NCI-H748 (cell line): ENCODE data around the gene FAM174C.
"Not testable (repeated sequence)": the region's sequence is repeated elsewhere in the genome, so short reads cannot be mapped to it uniquely, and the experiment has no call there.

Source experiments
- DNase-seq: peaks from one replicate; lab custom pipeline; 2025; ENCODE audit not compliant: unreplicated experiment; lab: John Stamatoyannopoulos, UW

Gene FAM174C

DNA sequence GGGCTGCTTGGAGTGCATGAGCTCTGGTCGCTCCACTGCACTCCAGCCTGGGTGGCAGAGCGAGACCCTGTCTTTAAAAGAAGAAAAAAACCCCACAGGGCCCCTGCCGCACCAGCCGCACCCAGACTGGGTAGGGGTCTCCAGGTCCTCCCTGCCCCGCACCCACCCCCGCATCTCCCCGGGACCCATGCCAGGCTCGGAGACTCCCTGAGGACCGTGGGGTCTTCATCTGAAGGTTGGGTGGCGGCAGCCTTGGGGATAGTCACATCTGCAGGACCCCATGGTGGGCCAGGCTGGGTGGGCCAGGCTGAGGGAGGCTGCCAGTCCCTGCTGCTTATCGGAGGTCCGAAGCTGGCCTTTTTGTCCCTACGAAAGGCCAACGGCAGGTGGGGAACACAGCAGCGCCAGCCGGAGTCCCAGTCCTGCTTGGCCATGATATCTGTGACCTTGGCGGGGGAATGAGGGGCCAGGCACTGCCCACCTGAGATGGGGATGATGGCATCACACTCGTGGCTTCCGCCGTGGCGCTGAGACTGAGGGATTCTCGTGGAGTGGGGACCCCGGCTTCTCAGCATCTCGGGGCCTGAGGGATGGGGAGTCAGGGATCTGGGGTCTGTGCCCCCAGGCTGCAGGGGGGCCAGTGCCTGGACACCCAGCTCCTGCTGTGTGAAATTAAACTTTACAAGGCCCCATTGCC, 21.4 kb downstream of the FAM174C start:
- DNase-seq: no peak

DNA sequence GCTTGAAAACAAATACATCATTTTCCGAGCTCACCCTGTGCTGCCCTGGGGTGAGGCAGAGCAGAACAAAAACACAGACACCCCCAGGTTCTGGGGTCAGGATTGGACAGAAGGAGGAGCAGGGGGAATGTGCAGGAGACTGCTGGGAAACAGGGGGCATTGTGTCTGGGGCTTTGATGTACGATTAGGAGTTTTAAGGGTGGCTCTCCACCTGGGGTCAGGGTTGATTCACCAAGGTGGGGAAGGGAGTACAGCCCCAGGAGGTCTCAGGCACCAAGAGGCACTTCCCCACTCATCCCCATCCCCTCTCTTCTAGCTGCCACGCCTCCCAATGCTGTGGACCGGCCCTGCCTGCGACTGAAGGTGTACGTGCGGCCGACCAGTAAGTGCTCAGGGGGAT, 22.9 kb downstream of the FAM174C start:
- no peak for DNase-seq

DNA sequence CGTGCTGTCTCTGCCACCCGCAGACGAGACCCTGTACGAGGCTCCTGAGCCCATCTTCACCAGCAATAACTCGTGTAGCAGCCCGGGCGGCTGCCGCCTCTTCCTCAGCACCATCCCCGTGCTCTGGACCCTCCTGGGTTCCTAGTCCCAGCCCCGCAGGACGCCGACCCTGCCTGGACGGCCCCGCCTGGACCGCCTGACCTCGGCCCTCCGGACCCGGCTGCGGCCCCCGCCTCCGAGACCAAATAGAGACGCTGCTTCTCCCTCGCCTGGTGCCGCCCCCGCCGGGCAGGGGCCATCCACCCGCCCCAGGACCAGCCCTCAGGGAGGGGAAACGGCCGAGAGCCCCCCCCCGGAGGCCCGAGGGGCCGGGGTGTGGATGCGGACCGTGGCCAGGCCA, 24.5 kb downstream of the FAM174C start:
- DNase-seq: no peak

GRCh38 chr19:1300744-1301490, 25.6 kb downstream of the FAM174C start:
- no peak for DNase-seq

DNA sequence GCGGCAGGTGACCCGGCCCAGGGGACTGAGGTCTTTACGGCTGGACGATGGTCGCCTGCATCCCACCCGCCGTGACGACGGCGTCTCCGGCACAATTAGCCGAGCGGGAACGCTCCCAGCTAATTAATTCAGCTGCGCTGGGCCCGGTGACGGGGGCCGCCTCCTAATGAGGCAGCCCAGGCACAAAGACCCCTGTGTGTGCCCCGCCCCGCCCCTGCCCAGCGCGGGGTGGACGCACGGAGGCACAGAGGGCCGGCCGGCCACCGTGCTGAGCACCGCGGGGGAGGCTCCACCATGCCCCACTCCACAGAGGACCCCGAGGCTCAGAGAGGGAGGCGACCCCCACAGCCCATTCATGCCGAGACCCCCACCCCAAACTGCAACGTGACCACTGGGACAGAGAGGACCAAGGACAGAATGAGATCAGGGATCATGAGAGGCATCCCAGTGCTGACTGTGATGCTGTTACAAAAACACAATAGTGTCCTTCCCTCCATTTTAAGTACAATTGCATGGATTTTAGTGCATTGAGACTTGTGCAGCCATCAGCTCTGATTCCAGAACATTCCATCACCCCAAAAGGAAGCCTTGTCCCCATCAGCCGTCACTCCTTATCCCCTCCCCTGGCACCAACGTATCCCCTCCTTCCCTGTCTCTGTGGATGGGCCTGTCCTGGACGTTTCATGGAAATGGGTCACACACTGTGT, 27.4 kb downstream of the FAM174C start:
- DNase-seq: no peak

DNA sequence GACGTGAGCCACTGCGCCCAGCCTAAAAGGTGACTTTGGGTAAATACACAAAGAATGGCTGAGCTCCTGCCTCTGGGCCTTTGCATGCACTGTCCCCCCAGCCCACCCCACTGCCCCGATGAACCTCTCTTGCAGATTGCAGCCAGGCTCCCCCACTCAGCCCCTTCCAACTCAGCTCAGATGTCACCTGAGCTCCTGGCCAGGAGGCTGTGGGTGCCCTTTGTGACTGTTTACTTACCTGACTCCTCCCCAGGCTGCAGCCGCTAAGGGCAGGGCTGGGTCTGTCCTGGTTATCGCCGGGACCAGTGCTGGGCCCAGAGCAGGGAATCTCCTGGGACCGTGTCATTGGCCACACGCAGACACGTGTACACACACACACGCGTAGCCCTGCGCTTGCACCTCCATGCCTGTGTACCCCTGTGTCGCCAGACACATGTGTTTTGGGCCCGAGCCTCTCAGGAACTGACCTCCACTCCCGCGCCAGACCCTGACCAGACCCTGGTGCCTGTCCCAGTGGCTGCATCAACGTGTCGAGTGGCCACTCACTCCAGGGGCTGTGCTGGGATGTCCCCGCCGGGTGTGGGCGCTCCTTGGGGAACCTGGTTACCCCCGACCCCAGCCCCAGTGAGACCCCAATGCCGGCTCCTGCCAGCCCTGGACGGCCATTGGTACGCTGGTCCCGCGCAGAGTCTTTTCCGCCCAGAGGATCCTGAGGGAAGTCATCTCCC, 29.0 kb downstream of the FAM174C start:
- no peak for DNase-seq

- not testable (repeated sequence) for DNase-seq
These were observed 30.0 kb downstream of the FAM174C start for GRCh38 chr19:1305354-1305753.

- DNase-seq: no peak
These were observed 32.0 kb downstream of the FAM174C start for GRCh38 chr19:1307320-1307719.

- DNase-seq: no peak
These were observed 32.5 kb downstream of the FAM174C start for GRCh38 chr19:1307755-1308303.

DNA sequence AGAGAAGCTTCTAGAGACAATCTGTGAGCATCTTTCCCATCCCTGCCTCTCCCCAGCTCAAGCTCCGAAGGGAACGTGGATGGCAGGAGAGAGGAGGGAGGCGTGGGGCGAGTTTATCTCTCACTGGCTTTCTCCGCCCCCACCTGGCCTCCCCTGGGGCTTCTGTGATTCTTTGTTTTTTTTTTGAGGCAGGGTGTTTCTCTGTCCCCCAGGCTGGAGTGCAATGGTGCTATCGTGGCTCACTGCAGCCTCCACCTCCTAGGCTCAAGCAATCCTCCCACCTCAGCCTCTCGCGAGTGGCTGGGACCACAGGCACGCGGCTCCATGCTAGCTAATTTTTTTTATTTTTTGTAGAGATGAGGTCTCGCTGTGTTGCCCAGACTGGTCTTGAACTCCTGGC, 33.4 kb downstream of the FAM174C start:
- no peak for DNase-seq

DNA sequence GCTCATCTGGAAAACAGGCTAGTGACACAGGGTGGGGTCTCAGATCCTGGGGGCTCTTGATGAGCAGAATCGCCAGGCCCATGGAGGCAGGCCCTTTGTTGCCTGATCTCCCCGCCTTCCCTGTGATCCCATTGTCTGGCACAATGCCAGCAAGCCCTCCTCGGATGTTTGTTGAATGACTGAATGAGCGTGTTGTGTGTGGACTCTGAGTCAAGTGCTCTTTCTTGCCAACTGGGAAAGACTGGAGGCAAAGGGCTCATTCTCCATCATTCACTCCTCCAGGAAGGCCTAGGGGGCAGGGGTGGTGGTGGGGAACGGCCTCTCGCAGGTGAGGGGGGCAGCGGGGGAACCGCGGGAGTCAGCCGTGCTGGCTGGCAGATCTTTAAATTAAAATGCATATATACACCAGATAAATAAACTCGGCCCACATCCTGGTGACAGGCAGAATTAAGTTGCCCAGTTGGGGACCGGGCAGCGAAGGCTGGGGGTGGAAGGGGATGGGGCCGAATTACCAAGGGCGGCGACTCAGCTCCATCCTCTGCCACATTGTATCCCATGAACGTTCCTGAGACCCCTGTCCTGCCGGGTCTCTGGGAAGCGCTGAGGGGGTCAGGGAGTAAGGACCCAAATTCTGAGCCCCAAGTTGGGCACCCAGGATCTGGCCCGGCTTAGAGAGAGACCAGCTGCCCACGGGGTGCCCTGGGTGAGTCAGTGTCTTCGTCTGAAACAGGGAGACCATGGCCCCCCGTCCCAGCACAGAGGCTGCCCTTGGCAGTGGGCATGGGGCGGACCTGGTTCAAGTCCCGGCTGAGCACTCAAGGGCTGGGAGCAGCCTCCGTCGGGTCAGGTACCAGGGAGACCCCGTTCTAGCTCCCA, 34.9 kb downstream of the FAM174C start:
- DNase-seq: no peak

DNA sequence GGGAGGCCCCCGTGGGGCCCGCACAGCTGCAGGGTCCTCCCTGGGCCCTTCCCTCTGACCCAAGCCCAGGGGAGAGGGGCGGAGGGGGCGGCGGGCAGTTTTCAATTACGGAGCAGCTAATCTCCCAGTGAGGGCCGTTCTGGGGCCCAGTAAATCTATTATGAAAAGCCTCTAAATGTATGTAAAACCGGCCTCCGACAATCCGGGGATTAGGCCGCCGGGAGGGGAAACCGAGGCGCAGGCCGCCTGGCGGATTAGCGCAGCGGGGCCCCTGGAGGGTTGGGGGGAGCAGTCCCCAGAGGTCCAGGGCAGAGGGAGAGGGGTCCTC, 35.5 kb downstream of the FAM174C start:
- no peak for DNase-seq

GRCh38 chr19:1311543-1312091, 36.3 kb downstream of the FAM174C start:
- no peak for DNase-seq

- DNase-seq: no peak
These were observed 37.7 kb downstream of the FAM174C start for GRCh38 chr19:1312767-1313694.

DNA sequence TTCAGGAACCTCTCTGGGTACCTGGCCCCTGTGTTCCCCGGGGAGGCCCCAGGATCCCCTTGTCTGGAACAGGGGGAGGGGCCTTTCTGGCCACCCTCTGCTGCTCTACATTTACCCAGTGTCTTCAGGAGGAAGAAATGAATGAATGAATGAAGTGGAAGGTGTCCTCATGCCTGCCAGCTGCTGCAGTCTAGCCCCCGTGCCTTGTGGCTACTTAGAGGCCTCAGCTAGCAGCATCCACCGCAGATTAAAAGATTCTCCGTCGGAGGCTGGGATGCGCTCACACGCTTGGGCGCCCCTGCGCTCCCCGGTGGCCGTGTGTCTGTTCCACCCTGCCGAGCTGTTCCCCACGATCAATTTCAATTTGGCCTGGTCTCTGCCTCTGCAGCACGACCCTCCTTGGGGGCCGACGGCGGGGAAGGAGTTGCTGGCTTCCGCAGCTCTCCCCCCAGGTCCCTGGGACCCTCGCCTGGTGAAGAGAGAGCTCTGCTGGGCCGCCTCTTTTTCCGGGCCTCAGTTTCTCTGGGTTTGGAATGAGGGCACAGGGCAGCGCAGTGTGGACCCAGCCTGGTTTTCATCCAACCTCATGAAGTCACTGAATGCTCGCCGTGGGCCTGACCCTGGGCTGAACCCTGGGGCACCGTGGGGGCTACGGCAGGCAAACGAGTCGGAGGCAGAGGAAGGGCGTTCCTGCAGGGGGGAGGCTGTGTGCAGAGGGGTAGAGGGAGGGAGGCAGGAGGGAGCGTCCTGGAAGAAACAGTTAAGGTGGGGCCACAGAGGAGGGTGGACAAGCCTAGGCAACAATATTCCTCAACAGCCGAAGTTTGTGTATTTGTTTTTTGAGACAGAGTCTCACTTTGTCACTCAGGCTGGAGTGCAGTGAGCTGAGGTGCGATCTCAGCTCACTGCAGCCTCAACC, 38.6 kb downstream of the FAM174C start:
- DNase-seq: no peak

DNA sequence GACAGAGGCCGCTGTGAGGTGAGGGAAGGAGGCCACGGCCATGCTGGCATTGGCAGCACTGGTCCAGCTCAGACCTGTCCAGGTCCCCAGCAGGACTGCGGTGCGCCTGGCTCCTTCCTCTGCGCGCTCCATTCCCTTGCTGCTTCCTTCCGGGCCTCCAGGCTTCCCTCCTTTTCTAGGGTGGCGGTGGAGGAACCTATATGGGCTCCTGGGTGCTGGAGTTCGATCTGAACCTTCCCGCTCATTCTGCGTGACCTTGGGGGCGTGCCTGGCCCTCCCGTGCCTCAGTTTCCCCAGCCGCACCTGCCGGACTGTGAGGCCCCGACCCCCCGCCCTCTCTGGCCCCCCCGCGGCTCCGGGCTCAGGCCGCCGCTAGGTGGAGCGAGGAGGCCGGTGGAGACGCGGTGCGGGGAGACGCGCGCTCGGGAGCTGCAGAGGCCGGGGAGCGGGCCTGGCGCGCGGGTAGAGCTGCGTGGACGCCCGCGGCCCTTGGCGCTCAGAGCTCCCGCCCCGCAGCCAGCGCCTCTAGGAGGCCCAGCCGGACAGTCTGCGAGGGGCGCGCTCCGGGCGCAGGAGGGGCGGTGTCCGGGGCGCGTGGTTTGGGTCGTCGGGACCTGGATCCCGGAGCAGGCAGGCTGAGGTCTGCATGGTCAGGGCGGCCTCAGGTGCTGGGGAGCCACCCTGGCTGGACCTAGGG, 40.3 kb downstream of the FAM174C start:
- peak; percentile 37 for DNase-seq

- no peak for DNase-seq
These were observed 41.1 kb downstream of the FAM174C start for GRCh38 chr19:1316466-1316865.
